GM18498 (cell line): Measurements from ENCODE around the gene NAGLU.
"Not testable (repeated sequence)": the region's sequence is repeated elsewhere in the genome, so short reads cannot be mapped to it uniquely, and the experiment has no call there.

Source experiments
- ATAC-seq: cut with Tn5 transposase; IDR thresholded peaks from one replicate; pipeline ENCODE4 v1.9.1; 2021; ENCODE audit warnings: mild to moderate bottlenecking, moderate library complexity; ENCODE audit not compliant: unreplicated experiment

Gene NAGLU

DNA sequence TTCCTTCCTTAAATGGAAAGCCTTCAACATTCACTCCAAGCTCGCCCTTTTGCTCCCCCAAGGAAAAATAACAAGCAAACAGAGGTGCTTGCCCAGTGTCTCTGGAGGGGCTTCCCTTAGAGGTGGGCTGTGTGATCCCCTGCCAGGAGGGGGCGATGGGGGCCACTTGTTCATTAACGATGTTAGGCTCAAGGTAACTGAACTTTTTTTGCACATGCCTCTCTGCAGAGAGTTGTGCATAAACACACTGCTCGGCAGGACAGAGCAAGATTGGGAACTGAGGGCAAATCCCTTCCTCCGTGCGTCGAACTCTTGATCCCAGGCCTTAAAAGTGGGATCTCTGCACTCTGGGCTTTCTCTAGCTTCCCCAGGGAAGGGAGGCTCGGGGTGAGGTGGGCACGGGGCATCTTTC is 15.5 kb upstream of the NAGLU start:
- ATAC-seq: no peak

DNA sequence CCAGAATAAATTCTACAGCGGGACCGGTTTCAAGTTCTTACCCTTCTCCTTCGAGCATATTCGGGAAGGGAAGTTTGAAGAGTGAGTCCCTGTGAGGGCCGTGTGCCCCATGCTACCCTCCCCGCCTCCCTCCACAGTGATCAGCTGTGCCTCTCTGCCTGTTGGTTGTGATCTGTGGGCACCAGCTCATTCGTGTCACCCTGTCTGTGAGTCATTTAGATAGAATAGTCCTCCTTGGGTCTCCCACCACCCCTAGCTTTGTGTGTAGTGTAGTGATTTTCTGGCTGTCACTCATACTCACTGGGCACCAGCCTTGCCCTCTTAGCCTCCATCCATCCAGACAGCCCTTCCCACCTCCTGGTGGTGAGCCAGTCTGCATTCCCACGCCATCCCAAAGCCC is 15.0 kb upstream of the NAGLU start:
- ATAC-seq: no peak

DNA sequence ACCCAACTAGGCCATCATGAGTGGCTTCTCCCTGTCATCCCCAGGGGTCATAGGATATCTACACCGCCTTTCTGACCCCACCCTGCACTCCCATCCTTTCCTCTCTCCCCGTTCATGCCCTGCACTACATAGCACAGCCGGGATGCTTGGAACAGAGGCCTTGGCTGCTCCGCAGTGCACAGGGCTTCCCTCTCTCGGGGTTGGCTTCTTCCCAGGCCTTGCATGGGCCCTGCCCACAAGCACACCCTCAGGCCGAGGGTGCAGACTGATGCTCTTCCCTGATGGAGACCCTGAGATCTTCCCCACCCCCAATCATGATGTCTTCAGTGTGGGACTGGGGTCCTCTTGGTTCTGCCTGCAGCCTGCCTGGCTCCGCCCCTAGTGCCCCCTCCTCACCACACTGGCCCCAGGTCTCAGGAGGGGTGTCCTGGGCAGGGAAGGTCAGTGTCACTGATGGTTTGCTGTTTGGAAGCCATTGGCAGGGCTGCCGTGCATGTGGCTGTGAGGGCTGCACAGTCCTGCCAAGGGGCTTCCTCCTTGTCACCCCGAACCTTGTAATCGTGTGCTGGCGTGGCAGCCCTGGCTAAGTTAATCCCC is 14.3 kb upstream of the NAGLU start:
- ATAC-seq: no peak

DNA sequence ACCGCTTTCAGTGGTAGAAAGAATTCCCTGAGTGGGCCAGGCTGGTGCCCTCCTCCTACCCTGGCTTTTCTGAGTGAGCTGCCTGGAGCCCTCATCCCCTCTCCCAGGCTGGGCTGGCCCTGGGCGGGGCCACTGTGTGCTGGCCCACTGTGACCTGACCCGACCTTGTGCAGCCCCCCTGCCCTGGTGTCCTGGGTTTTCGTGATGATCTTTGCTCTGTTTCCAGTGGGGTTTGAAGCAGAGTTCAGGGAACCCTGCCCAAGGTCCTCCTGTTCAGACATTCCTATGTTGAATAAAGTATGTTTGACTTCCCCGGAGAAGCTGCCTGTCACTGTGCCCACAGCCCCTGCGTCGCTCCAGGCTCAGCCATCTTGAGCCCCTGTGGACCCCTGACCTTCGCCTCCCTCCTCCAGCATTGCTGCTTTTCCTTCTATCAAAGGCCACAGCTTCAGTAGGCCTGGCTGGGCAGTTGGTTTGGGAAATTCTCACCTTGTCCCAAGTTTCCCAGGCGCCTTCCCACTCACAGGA is 13.7 kb upstream of the NAGLU start:
- ATAC-seq: no peak

DNA sequence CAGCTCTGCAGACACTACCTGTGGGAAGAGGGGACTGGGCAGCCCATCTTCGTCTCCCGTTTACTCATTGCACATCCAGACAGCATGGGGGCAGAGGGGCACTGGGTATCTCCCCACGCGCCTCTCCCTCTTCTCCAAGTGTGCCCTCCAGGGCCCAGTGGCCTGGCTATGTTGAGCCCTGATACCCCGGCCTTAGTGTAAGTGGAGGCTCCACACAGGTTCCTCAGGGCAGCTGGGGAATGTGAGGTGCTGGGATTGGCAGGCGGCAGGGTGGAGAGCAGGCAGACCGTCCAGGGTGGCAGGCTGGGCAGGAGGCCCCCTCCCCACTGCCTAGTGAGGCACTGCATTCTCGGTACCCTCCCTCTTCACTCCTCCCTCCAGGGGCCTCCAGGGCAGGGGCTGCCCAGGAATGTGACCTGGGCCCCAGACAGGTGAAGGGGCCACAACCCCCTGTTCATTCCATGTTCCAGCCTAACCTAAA is 13.2 kb upstream of the NAGLU start:
- ATAC-seq: no peak

DNA sequence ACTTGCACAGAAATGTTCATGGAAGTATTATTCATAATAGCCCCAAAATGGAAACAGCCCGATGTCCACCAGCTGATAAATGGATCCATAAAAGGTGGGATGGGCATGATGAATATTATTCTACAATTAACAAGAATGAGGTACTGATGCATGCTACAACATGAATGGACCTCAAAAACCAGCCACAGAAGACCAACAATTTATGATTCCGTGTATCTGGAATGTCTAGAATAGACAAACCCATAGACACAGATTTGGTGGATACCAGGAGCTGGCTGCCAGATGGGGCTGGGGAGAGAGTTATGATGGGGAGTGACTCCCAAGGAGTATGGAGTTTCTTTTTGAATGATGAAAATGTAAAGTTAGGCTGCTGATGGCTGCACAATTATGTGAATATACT is 10.8 kb upstream of the NAGLU start:
- ATAC-seq: no peak

DNA sequence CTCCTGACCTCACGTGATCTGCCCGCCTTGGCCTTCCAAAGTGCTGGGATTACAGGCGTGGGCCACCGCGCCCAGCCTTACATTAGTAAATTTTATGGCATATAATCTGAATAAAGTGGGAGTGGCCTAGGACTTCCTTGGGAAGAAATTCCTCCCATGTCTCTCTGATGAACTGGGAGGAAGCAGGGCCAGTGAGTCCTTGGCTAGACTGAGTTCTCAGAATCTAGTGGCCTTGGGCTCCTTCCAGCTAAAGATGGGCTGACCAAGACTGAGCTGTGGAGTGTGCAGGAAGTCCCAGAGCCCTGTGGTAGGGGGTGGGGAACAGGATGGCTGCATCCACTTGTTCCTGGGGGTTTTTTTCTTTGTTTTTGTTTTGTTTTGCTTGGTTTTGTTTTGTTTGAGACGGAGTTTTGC is 10.0 kb upstream of the NAGLU start:
- no peak for ATAC-seq

DNA sequence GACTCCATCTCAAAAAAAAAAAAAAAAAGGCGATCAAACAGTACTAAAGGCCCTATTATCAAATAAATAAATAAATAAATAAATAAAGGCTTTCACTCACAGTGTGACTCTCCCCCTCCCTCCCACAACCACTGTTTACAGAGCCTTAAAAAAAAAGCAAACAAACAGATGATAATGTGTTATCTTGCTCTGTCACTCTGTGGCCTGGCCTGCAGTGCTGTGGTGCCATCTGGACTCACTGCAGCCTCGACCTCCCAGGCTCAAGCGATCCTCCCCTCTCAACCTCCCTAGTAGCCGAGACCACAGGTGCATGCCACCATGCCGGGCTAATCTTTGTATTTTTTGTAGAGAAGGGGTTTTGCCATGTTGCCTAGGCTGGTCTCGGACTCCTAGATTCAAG is 8.1 kb upstream of the NAGLU start:
- ATAC-seq: no peak

DNA sequence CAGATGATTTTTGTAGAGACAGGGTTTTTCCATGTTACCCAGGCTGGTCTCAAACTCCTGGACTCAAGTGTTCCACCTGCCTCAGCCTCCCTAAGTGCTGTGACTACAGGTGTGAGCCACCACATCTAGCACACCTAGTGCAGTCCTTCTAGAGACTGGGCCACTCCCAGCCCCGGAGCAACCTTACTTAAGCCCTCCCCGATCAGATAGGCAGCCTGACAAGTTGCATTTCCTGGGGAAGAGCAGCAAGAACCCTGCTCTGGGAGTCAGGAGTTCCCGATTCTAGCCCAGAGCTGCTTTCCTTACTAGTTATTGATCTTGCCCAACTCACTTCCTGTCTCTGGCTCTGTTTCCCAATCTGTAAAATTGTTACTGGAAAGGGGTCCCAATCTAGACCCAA is 7.0 kb upstream of the NAGLU start:
- no peak for ATAC-seq

DNA sequence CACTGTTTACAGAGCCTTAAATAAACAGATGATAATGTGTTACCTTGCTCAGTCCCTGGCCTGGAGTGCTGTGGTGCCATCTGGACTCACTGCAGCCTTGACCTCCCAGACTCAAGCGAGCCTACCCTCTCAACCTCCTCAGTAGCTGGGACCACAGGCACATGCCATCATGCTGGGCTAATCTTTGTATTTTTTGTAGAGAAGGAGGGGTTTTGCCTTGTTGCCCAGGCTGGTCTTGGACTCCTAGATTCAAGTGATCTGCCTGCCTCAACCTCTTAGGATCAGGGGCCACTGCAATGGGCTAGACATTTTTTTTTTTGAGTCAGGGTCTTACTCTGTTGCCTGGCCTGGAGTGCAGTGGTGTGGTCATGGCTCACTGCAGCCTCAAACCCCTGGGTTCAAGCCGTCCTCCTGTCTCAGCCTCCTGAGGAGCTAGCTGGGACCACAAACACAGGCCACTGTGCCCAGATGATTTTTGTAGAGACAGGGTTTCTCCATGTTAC is 5.0 kb upstream of the NAGLU start:
- ATAC-seq: no peak

DNA sequence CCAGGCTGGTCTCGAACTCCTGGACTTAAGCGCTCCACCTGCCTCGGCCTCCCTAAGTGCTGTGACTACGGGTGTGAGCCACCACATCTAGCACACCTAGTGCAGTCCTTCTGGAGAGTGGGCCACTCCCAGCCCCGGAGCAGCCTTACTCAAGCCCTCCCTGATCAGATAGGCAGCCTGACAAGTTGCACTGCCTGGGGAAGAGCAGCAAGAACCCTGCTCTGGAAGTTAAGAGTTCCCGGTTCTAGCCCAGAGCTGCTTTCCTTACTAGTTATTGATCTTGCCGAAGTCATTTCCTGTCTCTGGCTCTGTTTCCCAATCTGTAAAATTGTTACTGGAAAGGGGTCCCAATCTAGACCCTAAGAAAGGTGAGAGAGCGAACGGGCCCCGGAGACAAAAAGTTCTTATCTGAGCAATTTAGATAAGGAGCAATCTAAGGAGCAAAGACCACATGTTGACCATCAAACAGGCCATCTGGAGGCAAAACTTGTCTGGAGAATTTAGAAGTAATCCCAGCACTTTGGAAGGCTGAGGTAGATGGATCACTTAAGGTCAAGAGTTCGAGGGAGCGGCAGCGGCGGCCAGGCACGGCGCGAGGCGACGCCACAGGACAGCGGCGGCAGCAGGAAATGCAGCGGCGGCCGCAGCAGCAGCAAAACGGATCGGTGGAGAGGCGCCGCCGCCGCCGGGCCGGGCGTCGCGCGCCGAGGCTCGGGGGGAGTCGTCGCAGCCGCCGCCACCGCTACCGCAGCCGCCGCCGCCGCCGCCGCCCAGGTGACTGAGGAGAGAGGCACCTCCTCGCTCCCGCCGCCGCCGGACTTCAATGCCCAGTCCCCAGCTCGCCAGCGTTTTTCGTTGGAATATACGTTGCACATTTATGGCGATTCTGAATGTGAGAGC is 4.3 kb upstream of the NAGLU start:
- ATAC-seq: no peak

DNA sequence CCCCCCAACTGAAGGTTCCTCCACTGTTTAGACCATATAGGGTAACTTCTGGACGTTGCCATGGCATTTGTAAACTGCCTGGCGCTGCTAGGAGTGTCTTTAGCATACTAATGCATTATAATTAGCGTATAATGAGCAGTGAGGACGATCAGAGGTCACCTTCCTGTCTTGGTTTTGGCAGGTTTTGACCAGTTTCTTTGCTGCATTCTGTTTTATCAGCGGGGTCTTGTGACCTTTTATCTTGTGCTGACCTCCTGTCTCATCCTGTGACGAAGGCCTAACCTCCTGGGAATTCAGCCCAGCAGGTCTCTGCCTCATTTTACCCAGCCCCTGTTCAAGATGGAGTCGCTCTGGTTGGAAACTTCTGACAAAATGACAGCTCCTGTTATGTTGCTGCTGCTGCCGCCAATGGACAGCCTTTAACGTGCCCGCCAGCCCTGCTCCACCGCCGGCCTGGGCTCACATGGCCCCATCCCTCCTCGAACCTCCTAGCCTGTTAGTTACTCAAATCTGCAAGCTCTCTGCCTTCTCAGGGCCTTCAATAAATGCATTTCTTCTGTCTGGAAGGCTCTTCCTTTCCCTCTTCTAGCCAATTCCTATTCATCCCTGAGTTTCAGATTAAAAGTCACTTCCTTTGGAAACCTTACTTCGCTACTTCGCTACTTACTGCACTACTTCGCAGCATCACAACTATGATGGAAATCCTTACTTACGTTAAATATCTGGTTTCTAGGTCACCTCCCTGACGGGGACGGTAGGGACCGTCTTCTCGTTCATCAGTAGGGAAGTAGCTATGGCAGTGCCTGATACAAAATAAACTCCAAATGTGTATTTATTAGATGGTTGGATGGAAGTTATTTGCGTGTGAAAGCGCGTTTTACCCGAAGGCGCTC is 640 bp upstream of the NAGLU start:
- ATAC-seq: peak; percentile 14

DNA sequence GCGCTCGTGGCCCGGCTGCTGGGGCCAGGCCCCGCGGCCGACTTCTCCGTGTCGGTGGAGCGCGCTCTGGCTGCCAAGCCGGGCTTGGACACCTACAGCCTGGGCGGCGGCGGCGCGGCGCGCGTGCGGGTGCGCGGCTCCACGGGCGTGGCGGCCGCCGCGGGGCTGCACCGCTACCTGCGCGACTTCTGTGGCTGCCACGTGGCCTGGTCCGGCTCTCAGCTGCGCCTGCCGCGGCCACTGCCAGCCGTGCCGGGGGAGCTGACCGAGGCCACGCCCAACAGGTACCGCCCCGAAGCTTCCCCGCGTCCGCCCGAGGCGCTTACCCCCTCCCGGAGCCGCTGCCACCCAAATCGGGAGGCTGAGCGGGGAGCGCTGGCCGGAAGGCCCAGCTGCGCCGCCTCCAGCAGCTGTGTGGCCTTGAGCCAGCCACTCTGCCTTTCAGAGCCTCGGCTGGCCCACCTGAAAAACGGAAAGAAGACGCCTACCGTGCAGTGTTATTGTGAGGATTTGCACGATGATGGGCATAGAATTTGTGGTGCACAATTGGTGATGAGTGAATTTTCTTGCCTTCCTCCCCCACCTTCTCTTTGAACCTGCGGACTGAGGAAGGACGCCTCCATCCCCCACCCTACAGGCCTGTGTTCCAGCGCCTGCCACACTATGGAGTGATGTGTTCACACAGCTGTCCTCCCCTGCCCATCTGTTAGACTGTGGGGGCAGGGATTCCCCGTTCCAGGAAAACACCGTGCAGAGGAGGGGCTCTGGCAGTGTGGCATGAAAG is 523 bp downstream of the NAGLU start:
- ATAC-seq: peak; percentile 69

DNA sequence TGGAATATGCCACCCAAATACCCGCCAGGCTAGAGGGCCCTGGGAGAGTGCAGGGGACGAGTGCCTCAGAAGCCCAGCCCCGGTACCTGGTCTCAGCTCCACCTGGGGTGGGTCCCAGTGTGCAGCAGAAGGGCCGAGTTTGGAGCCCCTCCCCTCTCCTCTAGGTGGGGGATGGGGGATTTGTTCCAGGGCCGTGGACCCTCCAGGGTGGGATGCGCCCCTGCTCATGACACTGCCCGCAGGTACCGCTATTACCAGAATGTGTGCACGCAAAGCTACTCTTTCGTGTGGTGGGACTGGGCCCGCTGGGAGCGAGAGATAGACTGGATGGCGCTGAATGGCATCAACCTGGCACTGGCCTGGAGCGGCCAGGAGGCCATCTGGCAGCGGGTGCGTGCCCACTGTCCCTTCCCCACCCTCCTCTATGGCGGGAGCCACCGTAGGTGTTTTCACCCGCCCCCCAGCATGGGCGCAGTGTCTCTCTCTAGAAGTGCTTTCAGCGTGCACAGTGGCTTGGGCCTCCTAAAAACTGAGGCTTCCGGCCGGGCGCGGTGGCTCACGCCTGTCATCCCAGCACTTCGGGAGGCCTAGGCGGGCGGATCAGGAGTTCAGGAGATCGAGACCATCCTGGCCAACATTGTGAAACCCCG is 1.2 kb downstream of the NAGLU start:
- ATAC-seq: no peak

DNA sequence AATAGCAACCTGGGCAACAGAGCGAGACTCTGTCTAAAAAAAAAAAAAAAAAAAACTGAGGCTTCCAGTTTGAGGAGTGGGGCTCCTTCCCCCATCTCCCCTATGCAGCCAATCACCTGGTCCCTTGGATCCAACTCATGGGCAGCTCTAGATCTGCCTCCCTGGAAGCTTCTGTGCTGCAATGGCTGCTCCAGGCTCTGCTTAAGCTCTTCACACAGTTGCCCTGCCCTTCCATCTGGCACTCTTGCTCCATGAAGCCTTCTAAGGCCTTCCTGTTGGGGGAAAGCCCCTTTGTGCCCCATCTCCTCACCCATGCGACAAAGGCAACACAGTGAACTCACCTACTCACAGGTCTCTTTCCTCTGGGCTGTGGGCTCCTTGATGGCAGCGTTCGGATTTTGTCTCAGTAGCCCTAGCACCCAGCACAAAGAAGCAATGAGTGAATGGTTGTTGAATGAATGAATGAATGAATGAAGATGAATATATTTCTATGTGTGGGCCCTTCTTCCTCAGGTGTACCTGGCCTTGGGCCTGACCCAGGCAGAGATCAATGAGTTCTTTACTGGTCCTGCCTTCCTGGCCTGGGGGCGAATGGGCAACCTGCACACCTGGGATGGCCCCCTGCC is 1.9 kb downstream of the NAGLU start:
- no peak for ATAC-seq

DNA sequence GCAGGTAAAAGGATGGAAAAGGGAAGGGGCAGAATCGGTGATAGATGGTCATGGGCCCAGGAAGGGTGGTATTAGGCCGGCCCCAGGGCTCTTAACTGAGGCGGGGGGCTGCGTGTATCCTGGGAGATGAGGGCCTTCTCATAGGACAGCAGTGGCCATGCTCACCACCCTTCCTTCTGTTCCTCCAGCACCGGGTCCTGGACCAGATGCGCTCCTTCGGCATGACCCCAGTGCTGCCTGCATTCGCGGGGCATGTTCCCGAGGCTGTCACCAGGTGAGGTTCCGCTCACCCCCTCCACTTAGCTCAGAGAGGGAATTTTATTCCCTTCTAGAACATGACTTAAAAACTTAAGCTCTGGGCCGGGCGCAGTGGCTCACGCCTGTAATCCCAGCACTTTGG is 2.4 kb downstream of the NAGLU start:
- ATAC-seq: no peak

DNA sequence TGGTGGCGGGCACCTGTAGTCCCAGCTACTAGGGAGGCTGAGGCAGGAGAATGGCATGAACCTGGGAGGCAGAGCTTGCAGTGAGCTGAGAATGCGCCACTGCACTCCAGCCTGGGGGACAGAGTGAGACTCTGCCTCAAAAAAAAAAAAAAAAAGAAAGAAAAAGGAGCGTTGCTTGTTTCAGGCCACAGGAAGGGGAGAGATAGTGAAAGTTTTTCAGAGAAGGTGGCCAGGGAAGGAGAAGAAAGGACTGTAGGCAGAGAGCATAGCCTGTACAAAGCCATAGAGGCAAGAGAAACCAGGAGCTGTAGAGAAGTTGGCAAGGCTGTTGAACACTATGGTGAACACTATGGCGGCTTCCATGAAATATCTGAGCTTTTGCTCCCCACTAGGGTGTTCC is 4.5 kb downstream of the NAGLU start:
- not testable (repeated sequence) for ATAC-seq

DNA sequence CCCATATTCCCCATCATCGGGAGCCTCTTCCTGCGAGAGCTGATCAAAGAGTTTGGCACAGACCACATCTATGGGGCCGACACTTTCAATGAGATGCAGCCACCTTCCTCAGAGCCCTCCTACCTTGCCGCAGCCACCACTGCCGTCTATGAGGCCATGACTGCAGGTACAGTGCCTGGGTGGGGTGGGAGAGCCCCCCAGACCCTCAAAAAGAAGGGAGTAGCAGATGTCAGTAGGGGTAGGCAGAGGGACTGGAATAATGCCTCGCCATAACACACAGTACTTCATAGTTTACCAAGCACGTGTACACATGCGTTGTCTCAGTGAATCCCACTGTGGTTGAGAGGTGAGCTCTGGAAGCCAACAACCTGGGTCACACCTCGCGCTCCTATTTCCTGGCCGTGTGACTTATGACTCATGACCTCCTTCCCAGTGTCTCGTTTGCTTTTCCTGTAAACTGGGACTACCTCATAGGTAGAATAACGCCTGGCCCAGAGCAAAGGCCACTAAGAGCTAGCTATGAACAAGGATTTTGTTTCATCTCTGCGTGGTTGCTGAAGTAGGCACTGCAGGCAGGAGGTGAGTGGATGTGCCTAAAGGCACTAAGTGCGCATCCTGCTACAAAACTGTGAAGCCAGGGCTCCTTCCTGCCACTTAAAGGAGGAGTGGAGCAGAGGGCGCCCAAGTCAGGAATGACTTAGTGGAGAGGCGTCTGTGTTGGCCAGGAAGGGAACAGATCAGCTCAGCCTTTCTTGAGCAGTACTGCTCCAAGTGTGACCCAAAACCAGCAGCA is 5.2 kb downstream of the NAGLU start:
- ATAC-seq: no peak
